IPS DF 19.7 (cell line): Measurements from ENCODE around the gene ITSN1.
"Not testable (repeated sequence)": the region's sequence is repeated elsewhere in the genome, so short reads cannot be mapped to it uniquely, and the experiment has no call there.

Source experiments
- DNase-seq: peaks from one replicate; pipeline ENCODE4 v3.0.0-alpha.2; 2013; ENCODE audit warnings: low read depth, low spot score

Gene ITSN1

DNA sequence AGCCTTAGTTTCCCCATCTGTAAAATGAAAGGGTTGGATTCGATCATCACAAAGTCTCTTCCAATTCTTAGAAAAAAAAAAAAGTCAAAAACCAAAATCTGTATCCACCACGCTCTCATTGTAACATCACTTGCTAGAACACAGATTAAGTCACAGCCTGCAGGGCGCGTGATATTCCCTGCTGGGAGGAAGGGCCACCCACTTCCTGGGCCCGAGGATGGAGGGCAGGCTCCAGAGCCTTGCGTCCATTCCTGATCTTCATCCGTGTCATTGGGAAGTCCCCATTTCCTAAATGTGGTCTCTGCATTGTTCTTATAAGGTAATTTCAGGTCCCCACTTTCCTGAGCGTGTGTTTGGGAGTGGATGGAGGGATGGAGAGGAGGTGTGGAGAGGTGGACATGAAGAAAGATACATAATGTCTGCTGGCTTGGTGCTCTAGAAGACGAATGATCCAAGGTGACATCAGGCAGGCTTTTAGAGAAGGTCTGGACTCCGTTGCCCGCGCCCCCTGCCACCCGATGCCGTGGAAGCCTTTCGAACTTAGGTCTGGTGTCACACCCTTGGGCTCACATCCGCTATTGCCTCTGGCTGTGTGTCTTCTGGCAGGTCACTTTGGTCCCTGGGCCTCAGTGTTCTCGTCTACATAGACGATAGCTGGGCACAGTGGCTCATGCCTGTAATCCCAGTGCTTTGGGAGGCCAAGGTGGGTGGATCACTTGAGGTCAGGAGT, 217.2 kb downstream of the ITSN1 start:
- no peak for DNase-seq

GRCh38 chr21:33860332-33860879, 218.1 kb downstream of the ITSN1 start:
- DNase-seq: no peak

DNA sequence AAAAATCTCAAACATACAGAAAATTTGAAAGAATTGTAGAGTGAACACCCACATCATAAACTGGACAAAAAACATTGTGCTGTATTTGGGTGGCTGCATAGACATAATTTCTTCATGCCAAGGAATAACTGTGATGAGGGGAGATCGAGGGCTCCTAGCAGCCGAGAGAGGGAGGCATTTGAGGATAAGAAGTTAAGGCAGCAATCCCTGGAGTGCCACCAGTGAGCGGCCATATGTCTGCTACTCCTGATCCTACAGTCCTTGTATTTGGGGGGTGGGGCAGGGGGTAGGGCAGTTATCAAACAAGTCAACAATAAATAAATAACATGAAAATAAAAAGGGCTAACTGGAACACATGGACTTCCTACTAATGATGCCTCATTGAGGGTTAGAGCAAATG, 218.8 kb downstream of the ITSN1 start:
- DNase-seq: no peak

DNA sequence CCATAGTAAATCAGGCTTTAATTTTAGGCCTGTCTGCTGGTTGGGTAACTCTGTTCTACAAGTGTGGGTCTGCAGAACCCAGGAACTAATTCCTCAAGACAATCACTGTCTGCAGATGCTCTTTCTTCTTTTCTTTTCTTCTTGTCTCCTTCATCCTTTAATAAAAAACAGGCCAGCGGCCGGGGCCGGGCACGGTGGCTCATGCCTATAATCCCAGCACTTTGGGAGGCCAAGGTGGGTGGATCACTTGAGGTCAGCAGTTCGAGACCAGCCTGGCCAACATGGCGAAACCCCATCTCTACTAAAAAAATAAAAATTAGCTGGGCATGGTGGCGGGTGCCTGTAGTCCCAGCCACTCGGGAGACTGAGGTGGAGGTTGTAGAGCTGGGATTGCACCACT, 220.9 kb downstream of the ITSN1 start:
- DNase-seq: not testable (repeated sequence)

- no peak for DNase-seq
Measured at GRCh38 chr21:33864150-33864549, 221.8 kb downstream of the ITSN1 start.

- DNase-seq: no peak
Measured at GRCh38 chr21:33865176-33865575, 222.9 kb downstream of the ITSN1 start.

DNA sequence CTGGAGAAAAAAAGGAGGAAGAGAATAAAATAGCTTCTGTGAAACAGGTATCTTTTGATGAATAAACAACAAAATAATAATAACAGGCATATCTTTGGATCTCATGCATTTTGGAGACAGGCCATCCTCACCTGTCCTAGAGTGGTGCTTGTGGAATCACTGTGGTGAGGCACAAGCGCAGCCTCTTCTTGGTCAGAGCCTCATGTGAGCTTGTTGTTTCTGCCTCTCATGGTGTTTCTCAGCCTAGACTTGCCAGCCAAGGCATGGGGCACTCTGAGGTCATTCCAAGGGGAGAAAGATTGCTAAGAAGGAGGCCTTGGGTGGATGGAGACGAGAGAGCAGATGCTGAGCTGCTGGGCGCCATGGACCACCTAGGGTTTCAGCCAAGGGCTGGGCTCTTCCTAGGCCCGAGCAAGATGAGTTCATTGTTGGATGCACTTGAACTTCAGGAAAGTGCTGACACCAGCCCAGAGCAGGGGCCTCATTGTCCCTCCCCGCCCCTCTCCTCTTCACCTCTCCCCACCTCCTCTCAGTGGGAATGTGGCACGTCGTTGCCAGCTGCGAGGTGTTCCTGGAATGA, 223.8 kb downstream of the ITSN1 start:
- no peak for DNase-seq

- DNase-seq: no peak
Measured at GRCh38 chr21:33866826-33867225, 224.5 kb downstream of the ITSN1 start.

GRCh38 chr21:33867868-33868267, 225.6 kb downstream of the ITSN1 start:
- not testable (repeated sequence) for DNase-seq

DNA sequence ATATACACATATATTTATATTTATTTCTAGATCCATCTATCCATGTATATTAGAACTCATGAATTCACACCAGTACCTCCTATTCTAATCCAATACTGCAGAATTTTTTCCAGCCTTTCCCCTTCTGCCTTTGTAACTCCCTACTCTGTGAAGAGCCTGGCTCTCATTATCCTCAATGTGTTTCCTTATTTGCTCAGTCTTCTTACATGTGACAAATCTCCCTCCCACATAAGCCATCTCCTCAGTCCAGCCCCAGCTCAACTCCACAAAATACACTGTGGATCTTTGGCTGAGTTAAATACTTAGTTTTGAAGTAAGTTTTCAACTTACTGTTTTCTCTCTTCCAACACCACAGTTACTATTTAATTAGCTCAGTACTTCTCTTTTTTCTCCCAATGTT, 227.6 kb downstream of the ITSN1 start:
- DNase-seq: no peak

- DNase-seq: no peak
Measured at GRCh38 chr21:33870768-33871167, 228.5 kb downstream of the ITSN1 start.

- DNase-seq: no peak
Measured at GRCh38 chr21:33871171-33871570, 228.9 kb downstream of the ITSN1 start.

DNA sequence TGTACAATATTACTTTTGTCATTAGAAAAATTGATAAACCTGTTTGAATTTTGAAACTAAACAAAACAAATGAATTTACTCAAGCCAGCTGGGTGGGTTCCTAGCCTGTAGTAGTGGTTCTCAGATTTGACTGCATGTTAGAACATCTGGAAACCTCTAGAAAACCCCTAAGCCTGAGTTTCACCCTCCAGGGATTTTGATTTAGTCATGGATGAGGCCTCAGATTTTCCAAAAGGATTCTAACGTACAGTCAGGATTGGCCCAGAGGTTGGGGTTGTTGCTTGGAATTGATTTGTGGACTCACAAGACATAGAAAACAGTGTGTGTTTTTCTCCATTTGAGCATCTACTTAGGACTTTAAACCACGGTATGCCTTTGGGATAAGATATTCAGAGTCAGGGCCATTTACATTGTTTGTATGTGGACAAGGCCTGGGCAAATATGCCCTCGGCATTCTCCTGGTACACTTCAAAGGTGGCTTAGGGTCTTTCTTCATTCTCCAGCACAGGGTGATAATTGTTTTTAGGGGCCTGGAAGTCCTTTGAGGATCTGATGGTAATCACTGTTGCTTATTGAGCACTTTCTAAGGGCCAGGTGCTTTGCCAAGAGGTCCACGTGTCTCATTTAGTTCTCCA, 230.7 kb downstream of the ITSN1 start:
- no peak for DNase-seq

DNA sequence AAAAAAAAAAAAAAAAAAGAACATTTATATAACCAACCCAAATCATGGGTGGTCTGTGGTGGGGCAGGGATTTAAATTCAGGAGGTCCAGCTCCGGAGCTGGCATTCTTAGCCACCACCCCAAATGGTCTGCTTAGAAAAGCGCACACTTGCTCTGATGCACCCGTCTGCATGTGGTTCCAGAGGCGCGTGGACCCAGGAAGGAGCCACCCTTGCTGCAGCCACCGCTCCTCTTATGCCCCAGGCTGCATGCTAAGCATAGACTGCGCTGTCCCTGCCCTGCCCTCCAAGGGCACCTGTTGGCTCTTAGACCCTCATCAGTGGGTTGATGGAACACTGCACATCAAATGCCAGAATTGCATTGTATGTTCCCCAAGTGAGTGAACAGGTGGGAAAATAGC, 231.9 kb downstream of the ITSN1 start:
- DNase-seq: no peak

DNA sequence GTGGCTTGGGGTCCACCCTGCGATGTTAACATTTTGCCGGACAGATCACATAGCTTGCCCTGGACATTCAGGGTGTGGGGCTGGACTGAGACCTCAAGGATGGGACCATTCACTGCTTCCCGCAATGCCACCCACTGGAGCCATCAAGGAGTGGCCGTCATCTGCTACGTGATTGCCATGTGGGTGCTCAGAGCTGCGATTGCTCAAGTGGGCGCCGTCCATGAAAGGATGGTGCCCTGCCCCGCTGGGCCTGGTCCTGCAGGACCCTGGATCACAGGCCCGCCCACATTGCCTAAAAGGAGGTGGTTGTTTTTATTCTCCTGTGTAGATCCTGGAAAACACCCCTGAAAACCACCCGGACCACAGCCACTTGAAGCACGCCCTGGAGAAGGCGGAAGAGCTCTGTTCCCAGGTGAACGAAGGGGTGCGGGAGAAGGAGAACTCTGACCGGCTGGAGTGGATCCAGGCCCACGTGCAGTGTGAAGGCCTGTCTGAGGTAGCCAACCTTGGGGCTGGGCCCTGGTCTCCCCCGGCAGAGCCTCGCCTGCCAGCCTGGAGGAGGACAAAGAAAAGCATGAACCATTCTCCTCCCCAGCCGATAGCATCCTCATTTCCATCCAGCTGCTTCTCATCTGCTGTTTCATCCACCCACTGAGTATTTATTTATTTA, 232.9 kb downstream of the ITSN1 start:
- DNase-seq: no peak

DNA sequence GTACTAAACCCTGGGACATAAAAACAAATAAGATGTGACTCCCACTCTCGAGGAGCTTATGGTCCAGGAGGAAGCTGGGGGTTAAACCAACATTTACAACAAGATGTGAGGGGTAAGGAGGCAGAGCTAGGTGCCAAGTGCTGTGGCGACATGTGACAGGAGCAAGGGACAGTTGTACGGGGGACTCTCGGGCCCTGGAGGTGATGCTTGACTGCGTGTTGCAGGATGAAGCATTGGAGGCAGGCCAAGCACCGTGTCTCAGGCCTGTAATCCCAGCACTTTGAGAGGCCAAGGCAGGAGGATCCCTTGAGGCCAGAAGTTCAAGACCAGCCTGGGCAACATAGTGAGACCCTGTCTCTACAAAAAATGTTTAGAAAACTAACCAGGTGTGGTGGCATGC, 236.5 kb downstream of the ITSN1 start:
- DNase-seq: no peak

- DNase-seq: no peak
Measured at GRCh38 chr21:33880626-33881025, 238.3 kb downstream of the ITSN1 start.

- no peak for DNase-seq
Measured at GRCh38 chr21:33881689-33882440, 239.6 kb downstream of the ITSN1 start.

DNA sequence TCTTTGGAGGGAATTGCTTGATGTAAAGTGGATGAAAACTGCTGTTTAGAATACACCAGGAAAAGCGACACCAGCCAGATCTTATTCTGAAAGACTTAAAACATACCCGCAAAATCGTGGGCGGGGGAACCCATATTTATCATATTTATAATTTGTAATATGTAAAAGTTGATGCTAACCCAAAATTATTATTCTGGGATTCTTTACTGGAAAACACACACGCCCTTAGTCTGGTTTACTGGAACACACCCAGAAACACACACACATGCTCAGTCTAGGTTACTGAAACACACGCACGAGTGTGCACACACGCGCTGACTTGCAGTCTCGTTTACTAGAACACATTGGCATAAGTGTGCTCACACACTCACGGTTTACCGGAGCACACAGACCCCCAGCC, 240.8 kb downstream of the ITSN1 start:
- DNase-seq: no peak

DNA sequence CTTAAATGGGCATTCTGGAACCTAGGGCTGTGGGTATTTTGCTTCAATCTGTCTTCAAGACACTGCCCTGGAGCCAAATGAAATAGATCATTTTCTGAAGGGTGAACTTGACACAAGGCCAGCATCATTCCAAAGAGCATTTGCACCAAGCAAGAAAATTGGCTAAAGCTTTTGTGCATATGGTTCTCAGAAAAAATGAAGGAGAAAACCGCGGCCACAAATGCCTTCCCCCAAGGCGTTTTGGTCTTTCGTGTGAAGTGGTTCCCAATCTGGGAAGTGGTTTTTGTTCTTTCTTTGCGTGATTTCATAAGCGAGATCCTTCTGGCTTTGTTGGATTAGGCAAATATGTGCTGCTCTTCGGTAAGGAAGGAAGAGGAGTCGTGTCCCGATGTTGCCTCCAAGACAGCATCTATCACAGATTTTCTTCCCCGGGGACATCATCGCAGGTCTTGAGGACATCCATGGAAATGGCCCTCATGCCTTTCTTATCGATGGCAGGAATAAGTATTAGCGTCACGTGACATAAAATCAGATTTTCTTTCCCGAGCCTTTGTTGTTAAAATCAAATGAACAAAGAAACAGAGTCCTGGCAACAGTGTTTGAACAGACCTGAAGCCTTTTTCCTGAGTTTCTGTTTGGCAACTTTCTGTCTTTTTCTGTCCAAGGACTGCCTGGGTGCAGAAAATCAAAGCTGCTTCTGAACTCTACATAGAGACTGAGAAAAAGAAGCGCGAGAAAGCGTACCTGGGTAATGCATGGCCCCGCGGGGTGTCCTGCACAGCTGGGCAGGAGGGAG, 242.3 kb downstream of the ITSN1 start:
- DNase-seq: no peak

GRCh38 chr21:33885172-33885514, 242.8 kb downstream of the ITSN1 start:
- no peak for DNase-seq
